Mesenchymal stem cell (in vitro differentiated cells and primary cell): ENCODE measurements around the gene SMARCC1.

Source experiments
- DNase-seq: peaks from one replicate; pipeline ENCODE4 v3.0.0-alpha.2; 2013
- H2AFZ ChIP-seq: one replicate; pipeline ENCODE4 v1.6.1; 2013; ENCODE audit warnings: low read depth, mild to moderate bottlenecking, control low read depth, inconsistent platforms, low read length, moderate library complexity
- H2AK5ac ChIP-seq: 2 replicates; pipeline ENCODE4 v1.6.1; 2013; ENCODE audit warnings: low read length, moderate library complexity, mild to moderate bottlenecking, inconsistent platforms; ENCODE audit not compliant: severe bottlenecking
- H2BK120ac ChIP-seq: one replicate; pipeline ENCODE4 v1.6.1; 2013; ENCODE audit warnings: low read depth, mild to moderate bottlenecking, inconsistent platforms, low read length, moderate library complexity
- H2BK12ac ChIP-seq, 2 experiments: one replicate each; pipeline ENCODE4 v1.6.1; 2013; ENCODE audit warnings: inconsistent platforms in 2 of 2, low read length in 2 of 2, mild to moderate bottlenecking in 2 of 2, moderate library complexity in 2 of 2, control low read depth in 1 of 2
- H2BK15ac ChIP-seq: one replicate; pipeline ENCODE4 v1.6.1; 2013; ENCODE audit warnings: mild to moderate bottlenecking, low read depth, inconsistent platforms; ENCODE audit not compliant: poor library complexity, severe bottlenecking
- H2BK5ac ChIP-seq: 2 replicates; pipeline ENCODE4 v1.6.1; 2013; ENCODE audit warnings: low read depth, mild to moderate bottlenecking, low read length, control low read depth, inconsistent platforms; ENCODE audit not compliant: poor library complexity, severe bottlenecking
- H3K14ac ChIP-seq, 2 experiments: one replicate each; pipeline ENCODE4 v1.6.1; 2013; ENCODE audit warnings: inconsistent platforms in 2 of 2, low read length in 2 of 2, control low read depth in 1 of 2, mild to moderate bottlenecking in 1 of 2, moderate library complexity in 1 of 2
- H3K18ac ChIP-seq, 2 experiments: one replicate each; pipeline ENCODE4 v1.6.1; 2013; ENCODE audit warnings: inconsistent platforms in 2 of 2, low read length in 2 of 2, control low read depth in 1 of 2, low read depth in 1 of 2, mild to moderate bottlenecking in 1 of 2
- H3K23ac ChIP-seq, 2 experiments: one replicate each; pipeline ENCODE4 v1.6.1; 2013; ENCODE audit warnings: inconsistent platforms in 2 of 2, low read length in 2 of 2, mild to moderate bottlenecking in 2 of 2, moderate library complexity in 2 of 2, control low read depth in 1 of 2
- H3K27ac ChIP-seq: 2 replicates; pipeline ENCODE4 v1.5.1; 2013; ENCODE audit warnings: mild to moderate bottlenecking, moderate library complexity, low read length, control low read depth, inconsistent platforms; ENCODE audit not compliant: poor library complexity, severe bottlenecking
- H3K27me3 ChIP-seq, 2 experiments: 2 replicates each; pipeline versions ENCODE4 v1.6.1 to v1.7.0; 2013; ENCODE audit warnings: low read length in 2 of 2, mild to moderate bottlenecking in 2 of 2, moderate library complexity in 2 of 2, control low read depth in 1 of 2, inconsistent platforms in 1 of 2; ENCODE audit not compliant: control insufficient read depth in 1 of 2, insufficient read depth in 1 of 2
- H3K36me3 ChIP-seq, 2 experiments: 2 replicates each; pipeline versions ENCODE4 v1.6.1 to v1.7.0; 2013; ENCODE audit warnings: low read length in 2 of 2, control low read depth in 1 of 2, inconsistent platforms in 1 of 2, low read depth in 1 of 2, mild to moderate bottlenecking in 1 of 2; ENCODE audit not compliant: insufficient read depth in 2 of 2, control insufficient read depth in 1 of 2
- H3K4ac ChIP-seq, 2 experiments: one replicate each; pipeline ENCODE4 v1.6.1; 2013; ENCODE audit warnings: inconsistent platforms in 2 of 2, low read length in 2 of 2, mild to moderate bottlenecking in 2 of 2, moderate library complexity in 2 of 2, control low read depth in 1 of 2, low read depth in 1 of 2
- H3K4me1 ChIP-seq: 2 replicates; pipeline ENCODE4 v1.6.1; 2013; ENCODE audit warnings: low read depth, low read length, control low read depth; ENCODE audit not compliant: control insufficient read depth, insufficient read depth
- H3K4me2 ChIP-seq: 2 replicates; pipeline ENCODE4 v1.6.1; 2013; ENCODE audit warnings: low read length, mild to moderate bottlenecking, inconsistent platforms; ENCODE audit not compliant: poor library complexity, severe bottlenecking
- H3K4me3 ChIP-seq, 2 experiments: 2 replicates each; pipeline versions ENCODE4 v1.5.1 to v1.7.0; 2013; ENCODE audit warnings: low read length in 2 of 2, mild to moderate bottlenecking in 2 of 2, control low read depth in 1 of 2, low read depth in 1 of 2; ENCODE audit not compliant: insufficient read depth in 1 of 2
- H3K79me1 ChIP-seq: replicated peaks from 2 replicates; pipeline ENCODE4 v1.6.1; 2013; ENCODE audit warnings: mild to moderate bottlenecking, control low read depth, low read length, inconsistent platforms; ENCODE audit not compliant: poor library complexity, severe bottlenecking
- H3K9ac ChIP-seq: 2 replicates; pipeline ENCODE4 v1.7.0; 2013; ENCODE audit warnings: mild to moderate bottlenecking, low read length, moderate library complexity
- H3K9me3 ChIP-seq: 2 replicates; pipeline ENCODE4 v1.7.0; 2013; ENCODE audit warnings: mild to moderate bottlenecking, low read length; ENCODE audit not compliant: control insufficient read depth
- H4K8ac ChIP-seq: one replicate; pipeline ENCODE4 v1.6.1; 2013; ENCODE audit warnings: inconsistent platforms, mild to moderate bottlenecking, low read length, moderate library complexity
- H4K91ac ChIP-seq: one replicate; pipeline ENCODE4 v1.6.1; 2013; ENCODE audit warnings: mild to moderate bottlenecking, low read length, inconsistent platforms
- WGBS: methylation state at CpG from one replicate; pipeline ENCODE4 v1.1.7; 2013; ENCODE audit warnings: mixed read lengths; 5-methylcytosine and 5-hydroxymethylcytosine counted together

SMARCC1 gene

DNA sequence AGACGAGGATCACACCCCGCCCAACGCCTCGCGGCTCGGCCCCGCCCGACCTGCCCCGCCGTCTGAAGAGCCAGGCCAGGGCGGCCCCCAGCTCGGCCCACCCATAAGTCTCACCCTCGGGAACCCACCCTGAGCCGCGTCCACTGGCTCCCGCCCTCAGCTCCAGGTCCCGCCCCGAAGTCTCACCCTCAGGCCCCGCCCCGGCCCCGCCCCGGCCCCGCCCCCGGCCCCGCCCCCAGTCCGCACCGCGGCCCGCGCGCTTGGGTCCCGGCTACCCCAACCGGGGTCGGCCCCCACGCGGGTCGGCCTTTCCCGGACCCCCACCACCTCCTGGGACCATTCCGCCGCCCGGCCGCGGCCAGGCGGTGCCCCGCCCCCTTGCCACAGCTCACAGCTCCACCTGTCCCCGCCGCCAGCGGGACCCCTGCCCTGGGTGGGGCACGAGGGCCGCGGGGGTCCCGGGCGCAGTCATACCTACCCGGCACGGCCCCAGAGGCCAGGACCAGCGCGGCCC, 203.5 kb downstream of the SMARCC1 start:
- Histone ChIP-seq H3K9me3 (no peaks in the 10 kb centered on the region), H3K36me3 (no peaks in the 10 kb centered on the region), H3K4me3 (peak overlapping the region; percentile 47 to 59), H2BK5ac (no peak overlapping the region), H2BK12ac (no peak overlapping the region), H4K91ac (no peak overlapping the region), H3K27me3 (peaks cover 33 to 64% of the 10 kb centered on the region in 2 experiments), H3K14ac (no peak overlapping the region), H3K18ac (no peak overlapping the region), H2BK120ac (no peak overlapping the region), H3K79me1 (no peaks in the 10 kb centered on the region), H3K9ac (no peak overlapping the region), H2BK15ac (no peak overlapping the region), H3K4ac (no peak overlapping the region), H3K4me2 (peak overlapping the region; percentile 89), H4K8ac (no peak overlapping the region), H3K23ac (no peak overlapping the region), H3K4me1 (peaks cover 19% of the 10 kb centered on the region), H3K27ac (no peak overlapping the region), H2AK5ac (no peak overlapping the region), H2AFZ (peak overlapping the region; percentile 29)
- under 1% methylated on average over 34 of the region's 57 CpGs for WGBS
- DNase-seq = peak; percentile 19

DNA sequence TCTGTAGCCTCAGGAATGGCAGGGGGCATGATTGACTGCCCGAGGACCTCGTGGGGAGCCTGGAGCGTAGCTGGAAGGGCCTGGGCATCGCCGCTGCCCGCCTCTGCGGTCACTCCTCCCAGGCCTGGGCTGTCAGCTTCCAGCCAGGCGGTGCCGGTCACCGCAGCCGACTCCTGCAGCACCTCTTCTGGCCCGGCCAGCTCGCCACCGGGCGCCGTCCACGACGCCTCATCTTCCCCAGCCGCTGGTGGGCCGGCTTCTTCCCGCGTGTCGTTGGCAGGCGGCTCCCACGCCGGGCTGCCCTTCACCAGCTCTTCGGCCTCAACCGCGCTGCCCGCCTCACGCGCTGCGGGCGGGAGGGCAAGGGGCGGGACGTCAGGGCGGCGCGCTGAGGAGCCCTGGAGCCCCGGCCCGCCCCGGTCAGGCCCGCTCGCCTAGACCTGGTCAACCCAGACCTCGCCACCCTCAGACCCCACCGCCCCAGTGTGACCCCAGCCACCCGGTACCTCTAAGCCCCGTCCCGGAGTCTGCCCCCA, 204.0 kb downstream of the SMARCC1 start:
- Histone ChIP-seq H3K4me2 (peak overlapping the region; percentile 65), H2BK5ac (no peak overlapping the region), H2BK15ac (no peak overlapping the region), H2BK12ac (no peak overlapping the region), H3K23ac (peak overlapping the region in 1 of 2 experiments; percentile 9), H3K4ac (no peak overlapping the region), H3K27ac (no peak overlapping the region), H3K9ac (no peak overlapping the region), H2AFZ (peak overlapping the region; percentile 29), H3K36me3 (peaks cover 0 to 1% of the 10 kb centered on the region in 2 experiments), H3K14ac (no peak overlapping the region), H2BK120ac (no peak overlapping the region), H4K8ac (peak overlapping the region; percentile 13), H3K18ac (no peak overlapping the region), H4K91ac (no peak overlapping the region), H3K4me1 (peaks cover 19% of the 10 kb centered on the region), H3K9me3 (no peaks in the 10 kb centered on the region), H2AK5ac (no peak overlapping the region), H3K79me1 (no peaks in the 10 kb centered on the region), H3K27me3 (peaks cover 38 to 69% of the 10 kb centered on the region in 2 experiments), H3K4me3 (peak overlapping the region; percentile 43 to 47)
- peak; percentile 26 for DNase-seq
- 18% methylated on average over 36 of the region's 49 CpGs for WGBS

DNA sequence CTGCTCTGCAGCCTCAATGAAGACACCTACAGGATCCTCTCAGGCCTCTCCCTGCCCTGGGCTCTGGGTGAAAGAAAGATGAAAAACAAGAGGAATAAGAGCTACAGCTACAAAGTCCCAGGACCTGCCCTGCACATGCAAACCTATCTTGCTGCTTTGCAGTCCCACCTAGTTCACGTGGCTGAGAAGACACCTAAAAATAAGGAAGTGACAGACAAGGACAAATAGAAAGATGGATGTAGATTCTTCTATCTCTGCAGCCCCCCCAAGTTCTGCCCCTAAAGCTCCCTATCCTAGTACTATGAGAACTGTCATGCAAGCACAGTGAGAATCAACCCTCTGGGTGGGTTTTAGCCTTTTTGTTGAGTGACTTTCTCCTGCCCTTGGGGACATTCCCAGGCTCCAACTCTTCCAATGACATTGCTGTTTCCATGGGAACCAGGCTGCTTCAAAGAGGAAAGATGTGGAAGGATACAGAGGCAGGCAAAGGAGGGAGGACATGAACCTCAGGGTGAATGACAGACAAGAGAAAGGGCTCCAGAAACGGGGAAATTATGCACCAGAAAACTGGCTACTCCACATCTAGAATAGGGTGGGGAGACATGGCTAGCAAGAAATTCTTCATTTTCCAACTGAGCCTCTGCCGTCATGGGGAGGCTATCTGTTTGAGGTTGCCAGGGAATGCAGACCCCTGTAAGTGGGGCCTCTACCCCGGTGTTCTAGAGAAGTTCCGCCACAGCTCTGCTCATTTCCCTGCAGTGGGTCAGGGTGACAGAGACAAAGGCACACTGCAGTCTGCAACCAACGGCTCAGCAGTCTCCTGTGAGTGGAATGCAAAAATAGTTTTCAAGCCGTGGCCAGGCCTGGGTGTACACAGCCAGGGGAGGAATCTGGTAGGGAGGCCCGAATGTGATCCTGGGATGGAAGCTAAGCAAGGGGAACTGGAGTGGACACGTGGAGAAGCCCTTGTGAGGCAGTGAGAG, 208.2 kb downstream of the SMARCC1 start:
- Histone ChIP-seq H3K79me1 (no peaks in the 10 kb centered on the region), H2BK15ac (no peak overlapping the region), H4K8ac (no peak overlapping the region), H3K4ac (no peak overlapping the region), H3K27ac (no peak overlapping the region), H3K36me3 (peaks cover 0 to 3% of the 10 kb centered on the region in 2 experiments), H4K91ac (no peak overlapping the region), H3K23ac (no peak overlapping the region), H3K14ac (no peak overlapping the region), H3K4me3 (no peak overlapping the region), H3K4me2 (no peak overlapping the region), H3K9me3 (no peaks in the 10 kb centered on the region), H3K18ac (no peak overlapping the region), H2BK120ac (no peak overlapping the region), H2BK12ac (no peak overlapping the region), H2AFZ (no peak overlapping the region), H2AK5ac (no peak overlapping the region), H3K9ac (no peak overlapping the region), H2BK5ac (no peak overlapping the region), H3K27me3 (peaks cover 39 to 67% of the 10 kb centered on the region in 2 experiments), H3K4me1 (peaks cover 11% of the 10 kb centered on the region)
- 79% methylated on average over 9 of the region's 9 CpGs for WGBS
- no peak for DNase-seq
